ENCODE measurements around the gene POTEI.
"Not testable (repeated sequence)": the region's sequence is repeated elsewhere in the genome, so short reads cannot be mapped to it uniquely, and the experiment has no call there.

Gene POTEI

GRCh38 chr2:130455413-130455812, 53.7 kb downstream of the POTEI start:
- DNase-seq: not testable (repeated sequence)

- not testable (repeated sequence) for DNase-seq
Observed at GRCh38 chr2:130454712-130455083, 54.4 kb downstream of the POTEI start.

- DNase-seq: not testable (repeated sequence)
Observed at GRCh38 chr2:130453955-130454711, 55.0 kb downstream of the POTEI start.

- not testable (repeated sequence) for DNase-seq
Observed at GRCh38 chr2:130452897-130453296, 56.2 kb downstream of the POTEI start.

- not testable (repeated sequence) for DNase-seq
Observed at GRCh38 chr2:130451823-130452222, 57.3 kb downstream of the POTEI start.

GRCh38 chr2:130451278-130451677, 57.9 kb downstream of the POTEI start:
- not testable (repeated sequence) for DNase-seq

- not testable (repeated sequence) for DNase-seq
Observed at GRCh38 chr2:130450366-130450765, 58.8 kb downstream of the POTEI start.

- DNase-seq: peak; percentile 39
Observed at GRCh38 chr2:130427631-130428030, 81.5 kb downstream of the POTEI start.

GRCh38 chr2:130418845-130419244, 90.3 kb downstream of the POTEI start:
- DNase-seq: not testable (repeated sequence)

- not testable (repeated sequence) for DNase-seq
Observed at GRCh38 chr2:130416693-130417092, 92.4 kb downstream of the POTEI start.
